Right renal cortex interstitium (tissue), 3 donors: ENCODE results near the gene TMEM168. TPM values are rescaled to one million over a fixed set of nuclear protein-coding genes. Genes with fewer than 3 reads are reported as not detected.
A peak's percentile ranks its signal among the peaks of the same experiment; 100 is the strongest.
"Not testable (repeated sequence)": the region's sequence is repeated elsewhere in the genome, so short reads cannot be mapped to it uniquely, and the experiment has no call there.

Experiments
- DNase-seq, 3 donors: peaks; one replicate each; pipeline ENCODE4 v3.0.0-alpha.2; 2013; ENCODE audit warnings: low read depth in 3 of 3, low spot score in 2 of 3
- polyA plus RNA-seq, 3 donors: library from polyadenylated mRNA; unstranded; fragments of 120-200 nt; gene quantifications; one replicate each; pipeline ENCODE4 v1.2.1, GENCODE V29; 2013; ENCODE audit not compliant: insufficient read length in 3 of 3

TMEM168 gene
- polyA plus RNA-seq, 3 donors, result 43.5 to 51.7 (median 47.5) TPM

DNA sequence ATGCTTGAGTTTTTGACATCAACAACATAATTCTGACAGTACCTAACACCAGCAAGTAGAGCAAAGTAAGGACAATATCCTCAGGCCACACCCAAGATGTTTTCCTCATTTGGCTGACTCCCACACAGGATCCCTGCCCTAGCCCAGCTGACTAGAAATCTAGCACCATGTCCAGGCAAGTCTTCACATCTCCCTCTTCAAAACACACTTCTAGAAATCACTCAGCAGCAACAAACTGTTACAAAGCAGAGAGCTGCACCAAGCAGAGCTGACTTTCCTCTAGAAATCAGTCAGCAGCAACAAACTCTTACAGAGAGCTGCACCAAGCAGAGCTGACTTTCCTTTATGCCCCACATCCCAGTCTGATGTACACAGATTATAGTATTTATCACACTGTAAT, 7.7 kb downstream of the TMEM168 start:
- DNase-seq, result no peak

DNA sequence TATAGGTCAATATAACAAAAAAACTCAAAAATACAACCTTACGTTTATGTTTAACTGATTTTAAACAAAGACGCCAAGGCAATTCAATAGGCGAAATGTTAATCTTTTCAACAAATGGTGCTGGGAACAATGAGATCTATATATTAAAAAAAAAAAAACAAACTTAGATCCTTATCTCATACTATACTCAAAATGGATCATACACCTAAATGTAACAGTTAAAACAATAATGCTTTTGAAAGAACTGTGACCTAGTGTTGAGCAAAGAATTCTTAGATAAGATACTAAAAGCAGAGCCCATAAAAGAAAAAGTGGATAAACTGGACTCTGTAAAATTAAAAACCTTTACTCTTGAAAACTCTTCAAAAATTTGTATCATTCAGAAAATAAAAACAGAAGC, 8.6 kb downstream of the TMEM168 start:
- no peak for DNase-seq

DNA sequence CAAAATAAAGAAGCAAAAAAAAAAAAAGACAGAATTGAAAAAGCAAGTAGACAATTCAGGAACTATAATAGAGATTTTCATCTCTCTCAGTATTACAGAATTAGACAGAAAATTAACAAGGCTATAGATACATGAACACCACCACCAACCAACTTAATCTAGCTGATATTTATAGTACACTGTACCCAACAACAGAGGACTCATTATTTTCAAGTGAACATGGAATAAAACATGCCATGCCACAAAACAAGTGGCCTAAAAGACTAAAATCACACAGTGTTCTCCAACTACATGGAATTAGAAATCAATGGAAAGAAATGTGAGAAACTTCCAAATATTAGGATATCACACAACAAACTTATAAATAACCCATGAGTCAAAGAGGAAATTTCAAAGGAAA, 9.1 kb downstream of the TMEM168 start:
- no peak for DNase-seq

DNA sequence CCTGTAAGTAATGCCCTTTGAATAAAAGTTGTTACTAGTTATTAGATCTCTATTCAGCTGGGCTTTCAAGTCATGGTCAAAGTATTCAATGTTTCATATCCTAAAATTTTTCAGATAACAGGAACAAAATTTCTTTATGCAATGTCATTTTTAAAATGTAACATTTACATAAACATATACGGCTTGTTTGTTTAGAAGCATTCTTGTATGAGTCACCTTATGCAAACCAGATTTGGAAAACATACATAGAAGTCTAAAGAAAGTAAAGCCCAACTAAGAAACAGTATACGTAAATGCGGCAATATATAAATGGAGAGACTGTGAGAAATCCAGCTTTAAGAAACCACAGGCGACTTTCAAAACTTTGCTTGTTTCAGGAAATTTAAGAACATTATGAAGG, 10.5 kb downstream of the TMEM168 start:
- DNase-seq, result no peak

DNA sequence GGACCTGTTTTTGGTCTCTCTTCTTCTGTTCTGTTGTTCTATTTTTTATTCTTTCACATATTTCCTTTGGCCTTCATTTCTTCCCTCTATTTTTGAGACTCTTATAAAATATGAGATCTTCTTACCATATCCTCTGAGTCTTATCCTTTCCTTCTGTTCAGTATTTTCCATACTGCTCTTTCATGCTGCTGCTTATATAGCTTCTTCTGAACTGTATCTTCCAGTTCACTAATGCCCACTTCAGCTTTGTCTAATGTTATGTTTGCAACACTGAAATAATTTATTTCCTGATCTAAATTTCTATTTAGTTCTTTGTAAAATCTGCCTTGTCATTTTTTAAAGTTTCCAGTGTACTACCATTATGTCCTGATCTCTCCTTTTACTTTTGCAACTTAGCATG, 12.8 kb downstream of the TMEM168 start:
- no peak for DNase-seq

DNA sequence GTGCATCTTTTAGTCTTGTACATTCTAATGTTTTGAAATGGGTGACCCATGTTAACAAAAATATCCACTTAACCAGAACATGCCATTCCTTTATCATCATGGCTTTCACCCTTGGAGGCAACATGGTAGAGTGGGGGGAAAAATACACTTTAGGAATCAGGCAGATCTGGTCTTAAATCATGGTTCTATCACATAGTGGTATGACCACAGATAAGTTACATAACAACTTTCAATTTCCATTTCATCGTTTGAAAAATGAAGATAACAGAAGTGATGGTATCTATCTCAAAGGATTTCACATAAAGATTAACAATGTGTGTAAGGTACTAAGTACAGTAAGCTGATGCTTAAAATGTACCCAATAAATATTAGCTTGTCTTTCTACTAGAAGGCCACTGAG, 19.0 kb downstream of the TMEM168 start:
- no peak for DNase-seq

DNA sequence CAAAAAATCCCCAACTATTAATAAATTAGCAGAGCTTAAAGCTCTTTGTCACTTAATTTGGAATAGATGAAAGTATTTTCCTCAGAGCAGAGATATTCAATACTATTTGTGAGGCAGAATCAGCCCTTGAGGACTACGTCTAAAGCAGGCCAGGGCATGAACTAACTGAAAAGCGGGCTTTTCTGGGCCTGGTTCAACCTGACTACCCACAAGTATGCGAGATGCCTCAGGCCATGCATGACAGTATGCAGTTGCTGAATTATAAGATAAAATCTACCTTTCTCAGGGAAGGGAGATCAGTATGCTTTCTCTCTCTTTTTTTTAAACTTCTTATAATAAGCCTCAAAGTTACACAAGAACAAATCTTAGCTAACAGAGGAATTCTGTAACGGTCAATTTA, 20.1 kb downstream of the TMEM168 start:
- DNase-seq, result peak in 1 of 3 donors; percentile 47

DNA sequence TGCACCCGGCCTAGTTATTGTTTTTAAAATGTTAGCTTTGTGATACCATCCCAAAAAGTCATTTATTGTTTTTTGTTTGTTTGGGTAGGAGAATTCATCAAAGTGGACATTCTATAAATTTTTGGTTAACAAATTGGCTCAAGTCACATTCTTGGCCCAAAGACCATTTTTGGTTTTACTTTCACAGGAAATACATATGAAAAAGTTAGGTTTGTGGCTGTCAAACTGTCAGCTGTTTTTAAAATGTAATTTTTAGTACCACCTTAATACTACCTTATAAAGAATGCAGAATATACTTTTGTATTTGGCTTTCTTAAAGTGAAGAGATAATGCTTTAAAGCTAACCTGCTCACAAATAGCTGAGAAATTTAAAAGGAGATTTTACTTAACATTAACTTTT, 25.1 kb downstream of the TMEM168 start:
- no peak for DNase-seq

DNA sequence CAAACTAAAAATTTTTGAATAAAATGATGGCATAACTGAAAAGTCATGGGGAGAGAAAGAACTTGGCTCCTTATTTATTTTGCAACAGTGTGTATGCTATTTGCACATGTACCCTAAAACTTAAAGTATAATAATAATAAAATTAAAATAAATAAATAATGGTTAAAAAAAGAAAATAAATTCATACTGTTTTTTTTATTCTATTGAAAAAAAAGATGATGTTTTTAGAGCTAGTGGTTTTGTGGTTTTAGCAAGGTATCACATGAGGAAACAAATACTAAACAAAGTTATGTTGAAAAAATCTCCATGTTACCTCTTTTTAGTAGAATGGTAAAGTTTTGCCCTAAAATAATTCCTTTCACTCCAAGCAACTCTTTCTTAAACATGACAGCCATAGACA, 26.2 kb downstream of the TMEM168 start:
- no peak for DNase-seq

DNA sequence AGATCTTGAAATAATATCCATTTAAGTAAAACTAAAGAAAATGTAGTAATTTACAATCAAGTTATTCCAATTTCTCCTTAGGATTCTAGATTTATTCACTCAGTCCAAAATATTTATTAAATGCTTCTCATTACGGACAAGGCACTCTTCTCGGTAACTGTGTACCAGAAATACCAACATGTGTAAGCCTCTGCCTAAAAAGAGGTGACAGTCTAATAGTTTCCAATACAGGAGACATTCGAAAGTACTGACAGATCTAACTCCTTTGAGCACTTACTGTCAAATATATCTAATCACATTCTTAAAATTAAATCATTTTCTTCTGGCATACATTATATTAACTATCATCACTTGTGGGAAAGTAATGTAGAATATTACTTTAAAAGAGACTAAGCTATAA, 26.9 kb downstream of the TMEM168 start:
- DNase-seq, result no peak

DNA sequence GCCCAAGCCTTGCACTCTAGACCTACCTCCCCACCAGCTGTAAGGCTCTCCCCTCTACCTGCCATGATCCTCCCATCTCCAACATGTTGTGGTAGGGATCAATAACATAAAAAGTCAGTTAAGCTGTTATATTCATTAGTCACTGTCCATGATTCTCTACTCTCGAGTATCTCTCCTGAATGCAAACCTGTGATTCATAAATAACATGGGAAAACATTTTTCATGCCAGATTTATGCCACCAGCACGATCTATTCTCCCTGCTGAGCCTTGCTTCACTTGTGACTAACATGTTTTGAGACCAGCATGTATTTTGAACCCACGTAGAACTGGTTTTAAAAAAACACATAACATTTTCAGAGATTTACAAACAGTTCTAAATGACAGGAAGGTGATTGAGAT, 30.3 kb downstream of the TMEM168 start:
- no peak for DNase-seq

DNA sequence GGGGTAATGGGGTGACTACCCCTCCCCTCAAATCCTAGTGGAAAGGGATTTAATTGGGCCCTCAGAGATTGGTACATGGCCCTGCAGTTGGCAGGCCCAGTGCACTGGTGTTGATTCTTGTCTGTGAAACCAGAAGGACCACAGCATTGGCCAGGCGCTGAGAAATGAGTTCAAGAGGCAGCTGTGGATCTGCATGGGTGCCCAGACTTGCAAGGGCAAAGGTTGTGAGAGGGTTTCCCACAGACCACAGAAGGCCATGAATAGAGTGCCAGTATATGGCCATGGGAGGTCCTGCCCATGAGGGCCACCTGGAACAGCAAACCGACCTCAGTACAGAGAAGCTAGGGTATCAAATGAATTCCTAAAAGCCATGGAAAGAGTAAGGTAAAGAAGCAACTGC, 32.9 kb downstream of the TMEM168 start:
- no peak for DNase-seq

DNA sequence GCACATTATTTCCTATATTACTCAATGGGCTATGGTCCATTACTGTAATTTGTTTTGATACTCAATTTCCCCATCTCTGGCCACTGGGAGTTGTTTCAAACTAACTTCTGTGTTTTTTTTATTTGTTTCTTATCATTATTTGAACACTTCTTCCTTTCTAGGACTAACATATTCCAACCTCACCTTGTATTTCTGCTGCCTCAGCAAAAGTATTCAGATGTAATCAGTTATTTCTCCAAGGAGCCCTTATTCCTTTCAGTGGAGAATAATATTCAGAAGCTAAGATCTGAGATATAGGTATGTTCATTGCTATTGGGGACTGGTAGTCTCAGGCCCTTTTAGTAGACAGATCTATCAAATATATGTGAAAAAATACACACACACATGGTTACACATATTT, 36.9 kb downstream of the TMEM168 start:
- no peak for DNase-seq

DNA sequence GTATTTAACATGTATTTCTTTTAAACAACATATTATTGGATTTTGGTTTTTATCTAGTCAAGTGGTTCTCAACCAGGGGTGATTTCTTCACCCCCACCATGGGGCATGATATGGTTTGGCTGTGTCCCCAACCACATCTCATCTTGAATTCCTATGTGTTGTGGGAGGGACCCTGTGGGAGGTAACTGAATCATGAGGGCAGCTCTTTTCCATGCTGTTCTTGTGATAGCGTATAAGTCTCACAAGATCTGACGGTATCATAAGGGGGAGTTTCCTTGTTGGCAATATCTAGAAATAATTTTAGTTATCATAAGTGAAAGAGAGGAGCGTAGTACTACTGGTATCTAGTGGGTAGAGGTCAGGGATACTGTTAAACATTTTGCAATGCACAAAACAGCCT, 37.6 kb downstream of the TMEM168 start:
- no peak for DNase-seq

DNA sequence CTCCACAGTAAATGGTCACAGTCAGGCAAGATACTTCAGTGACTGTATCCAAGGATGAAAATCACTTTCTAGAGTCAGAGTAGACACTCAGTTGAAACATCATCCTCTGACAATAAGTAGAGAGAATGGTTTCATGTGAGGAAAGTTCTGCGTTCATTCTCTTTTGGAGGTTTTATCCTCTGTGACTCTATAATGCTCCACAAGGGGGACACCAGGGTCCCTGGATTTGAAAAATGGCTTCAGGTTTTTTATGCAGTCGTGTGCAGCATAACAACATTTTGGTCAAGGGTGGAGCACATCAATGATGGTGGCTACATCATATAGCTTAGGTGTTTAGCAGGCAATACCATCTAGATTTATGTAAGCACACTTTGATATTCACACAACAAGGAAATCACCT, 40.4 kb downstream of the TMEM168 start:
- DNase-seq, result no peak

DNA sequence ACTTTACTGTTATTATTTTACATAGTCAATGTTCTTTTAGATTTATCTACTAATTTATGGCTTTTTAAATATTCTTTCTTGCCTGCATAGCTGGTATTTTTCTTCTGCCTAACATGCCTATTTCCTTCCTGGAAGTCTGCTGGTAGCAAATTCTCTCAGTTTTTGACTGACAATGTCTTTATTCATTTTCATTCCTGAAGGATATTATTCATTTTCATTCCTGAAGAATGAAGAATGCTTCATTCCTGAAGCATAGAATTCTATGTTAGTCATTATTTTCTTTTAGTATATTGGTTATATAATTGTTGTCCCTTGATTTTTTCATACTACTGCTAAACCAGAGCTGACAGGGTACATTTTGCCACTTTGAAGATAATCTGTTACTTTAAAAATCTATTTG, 41.8 kb downstream of the TMEM168 start:
- DNase-seq, result no peak

DNA sequence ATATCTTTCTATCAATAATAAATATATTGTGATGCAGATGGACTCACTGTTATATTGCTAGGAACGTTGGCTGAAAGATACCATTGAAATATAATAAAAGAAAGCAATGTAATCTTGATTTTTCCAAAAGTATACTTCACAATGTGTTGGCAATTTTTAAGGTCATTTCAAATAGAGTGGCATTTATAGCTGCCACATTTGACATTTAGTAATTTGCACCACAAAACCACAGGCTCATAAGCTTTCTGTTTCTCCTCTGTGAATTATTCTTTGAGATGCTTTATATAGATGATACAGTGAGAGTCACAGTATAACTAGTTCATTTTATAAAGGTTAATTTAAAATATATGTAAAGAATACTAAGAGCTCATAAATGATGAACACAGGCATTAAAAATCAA, 44.6 kb downstream of the TMEM168 start:
- DNase-seq, result no peak

DNA sequence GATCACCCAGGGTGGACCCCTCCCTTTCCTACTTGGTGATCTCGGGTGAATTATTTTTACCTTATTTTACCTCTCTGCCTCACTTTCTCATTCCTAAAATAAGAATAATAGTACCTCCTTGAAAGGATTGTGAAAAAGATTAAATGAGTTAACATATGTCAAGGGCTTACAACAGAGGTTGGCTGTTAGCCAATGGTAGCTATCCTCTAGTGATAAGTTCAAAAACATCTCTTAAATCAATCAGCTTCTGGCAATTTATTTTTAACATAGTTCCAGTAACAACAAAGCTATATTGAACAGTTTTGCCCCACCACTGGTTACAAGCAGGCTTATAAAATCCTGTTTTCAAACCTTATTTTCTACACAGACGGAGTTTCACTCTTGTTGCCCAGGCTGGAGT, 45.4 kb downstream of the TMEM168 start:
- no peak for DNase-seq

DNA sequence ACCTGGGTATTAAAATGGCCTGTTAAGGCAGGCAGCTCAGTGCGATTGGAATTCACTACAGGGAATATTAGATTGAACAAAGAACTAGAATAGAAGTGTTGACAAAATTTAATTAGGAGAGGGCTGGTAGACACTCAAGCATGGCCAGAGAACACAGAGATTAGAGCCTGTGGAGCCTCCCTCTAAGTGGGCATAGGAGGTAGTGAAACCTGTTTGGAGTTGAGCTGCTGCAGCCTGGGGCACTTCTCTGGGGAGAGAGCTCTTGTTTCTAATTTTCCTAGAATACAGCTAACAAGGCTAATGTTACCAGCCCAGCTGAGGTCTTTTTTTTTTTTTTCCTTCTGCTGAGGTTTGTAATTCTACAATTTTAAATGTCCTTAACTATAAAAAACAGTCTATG, 46.4 kb downstream of the TMEM168 start:
- peak in 2 of 3 donors; percentile 13 for DNase-seq

DNA sequence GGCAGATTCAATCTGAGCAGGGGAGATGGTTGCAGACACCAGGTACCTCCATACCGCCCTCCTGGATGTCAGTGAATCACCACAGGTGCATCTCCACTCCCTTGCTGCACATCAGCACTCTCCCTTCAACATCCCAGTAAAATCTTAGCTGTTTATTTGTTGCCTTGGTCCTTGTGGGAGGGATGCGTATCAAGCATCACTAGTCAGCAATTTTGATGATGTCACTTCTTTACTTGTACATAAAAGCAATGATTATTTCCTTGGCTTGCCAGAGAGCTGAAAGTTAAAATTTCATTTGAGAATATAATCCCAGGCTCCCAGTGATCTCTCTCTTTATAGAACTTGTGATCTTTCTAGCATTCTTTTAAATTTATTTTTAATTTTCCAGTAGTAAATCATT, 49.5 kb downstream of the TMEM168 start:
- no peak for DNase-seq

DNA sequence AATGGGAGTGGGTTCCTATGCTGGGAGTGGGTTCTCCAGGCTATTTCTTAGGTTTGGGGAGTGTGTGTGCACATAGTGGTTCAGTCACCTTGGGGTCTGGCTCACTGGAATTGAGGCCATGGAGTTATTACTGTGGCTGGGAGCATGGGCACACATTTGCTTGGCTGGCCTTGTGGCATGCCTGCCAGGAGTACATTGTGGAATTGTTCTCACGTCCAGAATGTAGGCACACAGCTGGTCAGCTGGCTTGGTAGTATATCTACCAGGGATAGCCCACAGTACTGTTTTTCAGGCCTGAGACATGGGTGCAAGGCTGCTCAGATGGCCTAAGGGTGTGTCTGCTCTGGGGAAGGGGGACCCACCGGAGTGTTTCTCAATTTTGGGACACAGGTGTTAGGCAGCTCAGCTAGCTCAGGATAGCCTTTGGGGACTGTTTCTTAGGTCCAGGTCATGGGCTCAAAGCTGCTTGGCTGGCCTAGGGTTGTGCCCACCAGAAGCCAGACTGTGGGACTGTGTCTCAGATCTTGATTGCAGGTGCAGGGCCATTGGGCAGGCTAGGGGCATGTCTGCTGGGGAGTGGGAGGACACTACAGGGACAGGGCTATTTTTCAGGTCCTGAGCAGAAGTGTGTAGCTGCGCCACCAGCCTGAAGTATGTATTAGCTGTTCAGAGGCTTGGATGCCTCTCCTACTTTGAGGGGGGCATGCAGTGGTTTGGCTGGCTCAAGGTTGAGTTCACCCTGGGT, 50.6 kb downstream of the TMEM168 start:
- no peak for DNase-seq

DNA sequence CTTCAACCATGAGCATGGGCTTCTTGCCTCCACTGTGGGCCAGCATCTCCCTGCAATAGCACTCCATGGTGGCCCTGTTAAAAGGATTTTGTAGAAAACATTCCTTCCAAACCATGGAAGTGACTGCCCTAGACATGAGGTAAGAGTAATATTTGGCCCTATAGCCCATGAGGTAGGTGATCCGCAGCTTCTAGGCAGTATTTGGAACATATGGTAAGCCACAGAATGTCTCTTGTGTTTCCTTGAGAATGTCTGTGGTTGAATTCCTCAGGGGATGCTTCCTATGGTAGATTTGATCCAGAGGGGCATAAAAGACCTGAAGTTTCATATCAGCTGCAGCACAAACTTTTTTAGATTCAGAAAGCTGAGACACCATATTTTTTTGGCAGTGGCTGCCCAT, 54.9 kb downstream of the TMEM168 start:
- no peak for DNase-seq

DNA sequence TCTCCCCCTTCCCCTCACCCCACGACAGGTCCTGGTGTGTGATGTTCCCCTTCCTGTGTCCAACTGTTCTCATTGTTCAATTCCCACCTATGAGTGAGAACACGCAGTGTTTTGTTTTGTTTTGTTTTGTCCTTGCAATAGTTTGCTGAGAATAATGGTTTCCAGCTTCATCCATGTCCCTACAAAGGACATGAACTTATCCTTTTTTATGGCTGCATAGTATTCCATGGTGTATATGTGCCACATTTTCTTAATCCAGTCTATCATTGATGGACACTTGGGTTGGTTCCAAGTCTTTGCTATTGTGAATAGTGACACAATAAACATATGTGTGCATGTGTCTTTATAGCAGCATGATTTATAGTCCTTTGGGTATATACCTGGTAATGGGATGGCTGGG, 58.9 kb downstream of the TMEM168 start:
- not testable (repeated sequence) for DNase-seq
